ENCODE results near the gene DBT. TPM values are rescaled to one million over a fixed set of nuclear protein-coding genes. Genes with fewer than 3 reads are reported as not detected.
"Not testable (repeated sequence)": the region's sequence is repeated elsewhere in the genome, so short reads cannot be mapped to it uniquely, and the experiment has no call there.

DBT gene
- total RNA-seq, 1 experiment from 2014 or later = 8.2 TPM

DNA sequence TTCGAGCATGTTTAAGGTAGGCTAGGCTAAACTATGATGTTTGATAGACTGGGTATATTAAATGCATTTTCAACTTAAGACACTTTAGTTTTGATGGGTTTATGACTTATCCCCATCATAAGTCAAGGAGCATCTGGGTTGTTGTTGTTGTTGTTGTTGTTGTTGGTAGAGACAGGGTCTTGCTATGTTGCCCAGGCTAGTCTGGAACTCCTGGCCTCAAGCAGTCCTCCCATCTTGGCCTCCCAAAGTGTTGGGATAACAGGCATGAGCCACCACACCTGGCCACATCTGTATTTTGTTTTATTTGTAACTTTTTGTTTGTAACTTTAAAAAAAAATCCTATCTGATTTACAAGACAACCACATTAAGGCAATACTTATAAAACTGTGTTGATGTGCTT is 17.5 kb downstream of the DBT start:
- no peaks in the 10 kb centered on the region for H3K9me3 ChIP-seq (replicated peaks)
- H3K27ac ChIP-seq = no peak overlapping the region
- no peaks in the 10 kb centered on the region for H3K27me3 ChIP-seq
- no peaks in the 10 kb centered on the region for H3K4me1 ChIP-seq
- peaks cover 28% of the 10 kb centered on the region for H3K36me3 ChIP-seq
- no peak for DNase-seq
- H3K4me3 ChIP-seq = no peak overlapping the region

DNA sequence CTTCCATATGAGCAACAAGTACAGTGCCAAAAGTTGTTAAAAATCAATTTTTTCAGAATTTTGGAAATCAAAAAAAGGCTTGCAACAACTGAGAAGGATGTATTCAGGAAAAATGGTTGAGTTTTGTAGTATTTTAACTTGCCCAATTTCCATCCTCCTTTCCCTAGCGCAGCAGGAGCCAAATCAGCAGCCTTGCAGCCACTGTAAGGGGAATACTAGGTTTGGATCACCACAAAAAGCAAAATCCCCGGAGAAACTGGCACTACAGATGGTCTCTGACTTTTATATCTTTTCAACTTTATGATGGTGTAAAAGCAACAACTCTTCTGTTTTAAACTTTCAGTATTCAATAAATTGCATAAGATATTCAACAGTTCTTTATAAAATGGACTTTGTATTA is 17.9 kb downstream of the DBT start:
- Histone ChIP-seq H3K4me3 (no peak overlapping the region), H3K4me1 (no peaks in the 10 kb centered on the region), H3K27me3 (no peaks in the 10 kb centered on the region), H3K36me3 (peaks cover 28% of the 10 kb centered on the region), H3K9me3 (replicated peaks) (no peaks in the 10 kb centered on the region), H3K27ac (no peak overlapping the region)
- no peak for DNase-seq

DNA sequence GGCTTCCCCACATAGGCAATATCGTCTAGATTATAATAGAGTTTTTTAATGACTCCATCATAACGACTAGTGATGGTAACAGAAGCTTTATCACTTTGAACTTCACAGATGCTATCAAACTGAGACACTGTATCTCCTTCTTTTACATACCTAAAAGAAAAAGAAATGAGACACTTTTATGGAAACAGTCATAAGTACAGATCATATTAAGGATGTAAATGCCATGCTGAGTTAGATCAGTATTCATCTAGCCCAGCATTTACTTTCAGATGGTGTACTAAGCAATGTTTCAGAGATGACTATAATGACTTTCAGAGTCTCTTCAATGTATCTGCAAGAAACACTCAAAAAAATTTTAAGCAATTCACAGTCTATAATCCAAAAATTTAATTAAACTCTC is 18.9 kb downstream of the DBT start:
- Histone ChIP-seq H3K9me3 (replicated peaks) (no peaks in the 10 kb centered on the region), H3K27ac (no peak overlapping the region), H3K4me1 (no peaks in the 10 kb centered on the region), H3K4me3 (no peak overlapping the region), H3K36me3 (peaks cover 28% of the 10 kb centered on the region), H3K27me3 (no peaks in the 10 kb centered on the region)
- no peak for DNase-seq

DNA sequence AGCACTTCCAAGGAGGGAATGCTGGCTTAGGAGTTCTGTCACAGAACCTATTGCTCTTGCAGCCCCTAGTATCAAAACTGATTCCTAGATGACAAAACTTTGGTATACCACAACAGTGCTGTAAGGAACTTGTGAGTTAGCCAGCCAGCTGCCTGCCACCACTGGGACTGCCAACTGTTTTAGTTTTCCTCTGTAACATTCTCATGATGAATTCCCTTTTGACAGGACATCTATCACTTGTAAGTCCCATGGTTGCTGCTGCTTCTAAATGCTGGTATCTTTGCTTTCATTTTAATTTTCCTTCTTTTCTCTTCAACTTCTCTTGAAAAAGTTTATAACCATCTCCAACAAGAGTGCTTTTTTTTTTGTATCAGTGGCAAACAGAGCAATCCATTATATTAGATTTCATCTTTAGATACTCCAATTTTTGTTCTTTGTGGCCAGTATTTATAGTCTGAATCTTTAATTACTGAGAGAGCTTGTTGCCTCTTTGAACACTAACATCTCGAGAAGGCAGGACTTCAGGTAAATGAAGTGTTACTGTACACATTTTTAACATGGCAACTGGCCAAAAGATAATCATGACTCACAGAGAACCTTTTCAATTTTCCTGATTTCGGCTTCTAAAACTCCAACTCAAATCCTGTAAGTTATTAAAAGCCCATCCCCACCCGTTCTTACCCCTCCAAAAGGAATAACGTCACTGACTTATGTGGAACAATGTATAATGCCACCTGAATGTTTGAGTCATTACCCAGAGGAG is 19.8 kb downstream of the DBT start:
- DNase-seq = no peak
- H3K27ac ChIP-seq = no peak overlapping the region
- no peaks in the 10 kb centered on the region for H3K4me1 ChIP-seq
- no peaks in the 10 kb centered on the region for H3K27me3 ChIP-seq
- no peaks in the 10 kb centered on the region for H3K9me3 ChIP-seq (replicated peaks)
- peaks cover 23% of the 10 kb centered on the region for H3K36me3 ChIP-seq
- H3K4me3 ChIP-seq = no peak overlapping the region

DNA sequence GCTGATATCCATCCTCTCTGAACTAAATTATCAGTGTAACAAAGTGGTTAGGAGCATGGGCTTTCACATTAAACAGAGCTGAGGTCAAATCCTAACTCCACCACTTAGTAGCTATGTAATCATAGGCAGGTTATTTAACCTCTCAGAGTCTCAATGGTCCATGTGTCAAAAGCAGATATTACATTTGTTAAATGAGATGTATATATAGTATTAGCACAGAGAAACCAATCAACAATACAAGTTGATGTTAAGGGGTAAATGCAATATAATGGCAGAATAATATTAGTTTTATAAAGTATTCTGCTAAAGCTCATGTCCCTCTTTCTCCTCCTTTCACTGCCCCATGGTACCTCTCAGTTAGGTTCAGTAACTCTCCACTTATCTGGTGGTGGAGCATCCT is 27.2 kb downstream of the DBT start:
- H3K27me3 ChIP-seq = no peaks in the 10 kb centered on the region
- no peak overlapping the region for H3K27ac ChIP-seq
- DNase-seq = no peak
- H3K9me3 ChIP-seq (replicated peaks) = no peaks in the 10 kb centered on the region
- H3K36me3 ChIP-seq = peaks cover 2% of the 10 kb centered on the region
- H3K4me1 ChIP-seq = no peaks in the 10 kb centered on the region
- no peak overlapping the region for H3K4me3 ChIP-seq

DNA sequence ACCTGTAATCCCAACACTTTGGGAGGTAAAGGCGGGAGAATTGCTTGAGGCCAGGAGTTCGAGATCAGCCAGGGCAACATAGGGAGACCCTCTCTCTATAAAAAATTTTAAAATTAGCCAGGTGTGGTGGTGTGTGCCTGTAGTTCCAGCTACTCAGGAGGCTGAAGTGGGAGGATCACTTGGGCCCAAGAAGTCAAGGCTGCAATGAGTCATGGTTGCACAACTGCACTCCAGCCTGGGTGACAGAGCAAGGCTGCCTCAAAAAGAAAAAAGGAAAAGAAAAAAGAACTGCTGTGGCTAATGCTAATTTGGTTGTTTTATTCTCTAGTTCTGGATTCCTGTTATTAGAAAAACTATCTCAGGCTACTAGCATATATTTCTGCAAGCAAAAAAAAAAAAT is 29.8 kb downstream of the DBT start:
- DNase-seq = no peak
- H3K36me3 ChIP-seq = peaks cover 12% of the 10 kb centered on the region
- H3K27me3 ChIP-seq = no peaks in the 10 kb centered on the region
- H3K4me3 ChIP-seq = no peak overlapping the region
- no peak overlapping the region for H3K27ac ChIP-seq
- no peaks in the 10 kb centered on the region for H3K4me1 ChIP-seq
- H3K9me3 ChIP-seq (replicated peaks) = no peaks in the 10 kb centered on the region

DNA sequence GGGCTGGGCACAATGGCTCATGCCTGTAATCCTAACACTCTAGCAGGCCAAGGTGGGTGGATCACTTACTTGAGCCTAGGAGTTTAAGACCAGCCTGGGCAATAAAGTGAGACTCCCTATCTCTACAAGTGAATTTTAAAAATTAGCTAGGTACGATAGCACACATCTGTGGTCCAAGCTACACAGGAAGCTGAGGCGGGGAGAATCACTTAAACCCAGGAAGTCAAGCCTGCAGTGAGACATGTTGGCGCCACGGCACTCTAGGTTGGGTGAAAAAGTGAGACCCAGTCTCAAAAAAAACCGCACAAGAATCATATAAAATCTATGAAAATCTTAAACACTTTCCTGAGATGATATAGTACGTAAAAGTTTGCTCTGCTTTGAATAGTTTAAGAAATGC is 30.2 kb downstream of the DBT start:
- Histone ChIP-seq H3K27ac (no peak overlapping the region), H3K36me3 (peaks cover 16% of the 10 kb centered on the region)
- DNase-seq = no peak

DNA sequence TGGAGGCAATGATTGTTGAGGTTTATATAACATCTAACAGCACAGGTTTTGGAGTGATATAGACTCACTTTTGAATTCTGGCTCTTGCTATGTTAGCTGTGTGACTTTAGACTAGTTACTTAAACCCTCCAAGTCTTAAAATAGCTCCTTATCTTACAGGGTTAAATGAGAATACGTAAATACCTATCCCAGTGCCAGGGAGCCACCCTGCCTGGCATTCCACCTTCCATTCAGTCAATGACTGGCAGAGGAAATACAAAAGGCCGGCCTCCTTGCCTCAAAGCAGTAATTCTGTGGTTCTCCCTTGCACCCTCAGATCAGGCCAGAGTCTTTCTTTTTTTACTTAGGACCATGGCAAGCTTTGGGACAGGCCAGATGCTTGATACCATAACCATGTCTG is 31.8 kb downstream of the DBT start:
- Histone ChIP-seq H3K27ac (no peak overlapping the region), H3K4me1 (no peaks in the 10 kb centered on the region), H3K4me3 (no peak overlapping the region), H3K27me3 (no peaks in the 10 kb centered on the region), H3K36me3 (peaks cover 19% of the 10 kb centered on the region), H3K9me3 (replicated peaks) (no peaks in the 10 kb centered on the region)
- DNase-seq = no peak

More for the DNA sequence above, 30.2 kb downstream of the DBT start:
- Histone ChIP-seq H3K9me3 (replicated peaks) (no peaks in the 10 kb centered on the region), H3K4me3 (no peak overlapping the region), H3K27me3 (no peaks in the 10 kb centered on the region), H3K4me1 (no peaks in the 10 kb centered on the region)

DNA sequence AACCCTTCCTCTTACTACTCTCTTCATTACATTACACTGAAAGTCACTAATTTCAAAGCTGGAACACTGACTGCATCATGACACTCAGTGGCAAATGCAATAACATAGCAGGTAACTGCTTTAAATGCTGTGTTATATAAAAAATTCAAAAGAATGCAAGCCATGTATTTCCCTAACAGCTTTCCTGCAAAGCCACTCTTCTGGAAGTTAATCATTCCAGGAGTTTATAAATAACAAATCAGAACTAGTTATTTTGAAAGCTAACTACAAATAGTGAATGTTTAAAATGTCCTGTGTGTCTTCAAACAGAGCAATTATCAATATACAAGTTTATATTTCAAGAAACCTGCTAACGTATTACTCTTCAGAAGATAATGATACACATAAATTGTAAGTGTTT is 34.5 kb downstream of the DBT start:
- H3K4me1 ChIP-seq = no peaks in the 10 kb centered on the region
- H3K9me3 ChIP-seq (replicated peaks) = no peaks in the 10 kb centered on the region
- H3K4me3 ChIP-seq = no peak overlapping the region
- DNase-seq = no peak
- no peaks in the 10 kb centered on the region for H3K27me3 ChIP-seq
- peaks cover 27% of the 10 kb centered on the region for H3K36me3 ChIP-seq
- no peak overlapping the region for H3K27ac ChIP-seq

DNA sequence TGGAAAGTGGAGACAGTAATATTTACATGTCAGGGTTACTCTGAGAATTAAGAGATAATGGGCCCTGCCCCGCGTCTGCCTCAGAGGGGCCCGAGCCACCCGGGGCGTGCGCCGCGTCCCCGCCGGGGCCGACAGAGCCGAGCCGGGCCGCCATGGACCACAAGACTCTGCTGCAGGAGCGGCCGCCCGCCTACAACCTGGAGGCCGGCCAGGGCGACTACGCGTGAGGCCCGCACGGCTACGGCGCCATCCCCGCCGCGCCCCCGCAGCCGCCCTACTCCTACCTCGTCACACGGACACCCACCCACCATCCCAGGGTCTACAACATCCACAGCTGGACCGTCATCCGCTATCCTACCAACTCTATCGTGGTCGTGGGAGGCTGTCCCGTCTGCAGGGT is 36.5 kb downstream of the DBT start:
- H3K4me1 ChIP-seq = no peaks in the 10 kb centered on the region
- no peak for DNase-seq
- H3K27me3 ChIP-seq = no peaks in the 10 kb centered on the region
- H3K4me3 ChIP-seq = no peak overlapping the region
- H3K27ac ChIP-seq = no peak overlapping the region
- no peaks in the 10 kb centered on the region for H3K9me3 ChIP-seq (replicated peaks)
- peaks cover 32% of the 10 kb centered on the region for H3K36me3 ChIP-seq

DNA sequence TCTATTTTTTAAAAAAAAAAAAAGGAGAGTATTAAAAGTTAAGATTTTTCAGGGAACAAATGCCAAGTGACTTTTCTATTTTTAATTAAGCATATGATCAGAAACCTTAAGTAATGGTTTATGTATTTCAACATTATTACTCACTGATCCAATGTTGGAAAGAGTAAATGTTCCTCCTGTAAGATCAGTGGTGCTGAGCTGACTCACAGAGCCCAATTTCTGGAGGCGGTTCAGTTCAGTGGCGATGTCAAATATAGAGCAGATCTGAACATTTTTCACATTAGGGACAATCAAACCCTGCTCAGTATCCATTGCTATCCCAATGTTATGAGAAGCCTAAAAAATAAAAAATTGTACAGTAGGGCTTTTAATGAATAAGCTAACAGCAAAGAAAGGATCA is 43.3 kb downstream of the DBT start:
- Histone ChIP-seq H3K36me3 (peaks cover 35% of the 10 kb centered on the region), H3K4me1 (no peaks in the 10 kb centered on the region), H3K27me3 (no peaks in the 10 kb centered on the region), H3K9me3 (replicated peaks) (peaks cover 7% of the 10 kb centered on the region; the same call in 1 of the 2 replicates), H3K4me3 (no peak overlapping the region), H3K27ac (no peak overlapping the region)
- DNase-seq = no peak

DNA sequence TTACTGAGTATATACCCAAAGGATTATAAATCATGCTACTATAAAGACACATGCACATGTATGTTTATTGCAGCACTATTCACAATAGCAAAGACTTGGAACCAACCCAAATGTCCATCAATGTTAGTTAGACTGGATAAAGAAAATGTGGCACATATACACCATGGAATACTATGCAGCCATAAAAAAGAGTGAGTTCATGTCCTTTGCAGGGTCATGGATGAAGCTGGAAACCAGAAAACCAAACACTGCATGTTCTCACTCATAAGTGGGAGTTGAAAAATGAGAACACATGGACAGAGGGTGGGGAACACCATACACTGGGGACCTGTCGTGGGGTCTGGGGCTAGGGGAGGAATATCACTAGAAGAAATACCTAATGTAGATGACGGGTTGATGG is 44.0 kb downstream of the DBT start:
- H3K27ac ChIP-seq; DNase-seq; H3K27me3 ChIP-seq; H3K4me1 ChIP-seq; H3K4me3 ChIP-seq; H3K9me3 ChIP-seq (replicated peaks): not testable (repeated sequence)
- H3K36me3 ChIP-seq = peaks cover 32% of the 10 kb centered on the region

DNA sequence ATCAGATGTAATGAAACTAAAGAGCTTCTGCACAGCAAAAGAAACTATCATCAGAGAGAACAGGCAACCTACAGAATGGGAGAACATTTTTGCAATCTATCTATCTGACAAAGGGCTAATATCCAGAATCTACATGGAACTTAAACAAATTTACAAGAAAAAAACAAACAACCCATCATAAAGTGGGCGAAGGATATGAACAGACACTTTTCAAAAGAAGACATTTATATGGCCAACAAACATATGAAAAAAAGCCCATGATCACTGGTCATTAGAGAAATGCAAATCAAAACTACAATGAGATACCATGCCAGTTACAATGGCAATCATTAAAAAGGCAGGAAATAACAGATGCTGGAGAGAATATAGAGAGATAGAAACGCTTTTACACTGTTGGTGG is 44.5 kb downstream of the DBT start:
- DNase-seq; H3K4me3 ChIP-seq; H3K4me1 ChIP-seq; H3K9me3 ChIP-seq (replicated peaks); H3K27me3 ChIP-seq; H3K27ac ChIP-seq: not testable (repeated sequence)
- peaks cover 29% of the 10 kb centered on the region for H3K36me3 ChIP-seq

DNA sequence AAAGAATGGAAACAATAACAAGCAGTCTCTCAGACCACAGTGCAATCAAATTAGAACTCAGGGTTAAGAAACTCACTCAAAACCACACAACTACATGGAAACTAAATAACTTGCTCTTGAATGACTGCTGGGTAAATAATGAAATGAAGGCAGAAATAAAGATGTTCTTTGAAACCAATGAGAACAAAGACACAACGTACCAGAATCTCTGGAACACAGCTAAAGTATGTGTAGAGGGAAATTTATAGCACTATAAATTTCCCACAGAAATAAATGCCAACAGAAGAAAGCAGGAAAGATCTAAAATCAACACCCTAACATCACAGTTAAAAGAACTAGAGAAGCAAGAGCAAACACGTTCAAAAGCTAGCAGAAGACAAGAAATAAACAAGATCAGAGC is 46.9 kb downstream of the DBT start:
- not testable (repeated sequence) for H3K27me3 ChIP-seq; H3K9me3 ChIP-seq (replicated peaks); H3K4me3 ChIP-seq; H3K4me1 ChIP-seq; H3K27ac ChIP-seq; DNase-seq
- peaks cover 31% of the 10 kb centered on the region for H3K36me3 ChIP-seq

DNA sequence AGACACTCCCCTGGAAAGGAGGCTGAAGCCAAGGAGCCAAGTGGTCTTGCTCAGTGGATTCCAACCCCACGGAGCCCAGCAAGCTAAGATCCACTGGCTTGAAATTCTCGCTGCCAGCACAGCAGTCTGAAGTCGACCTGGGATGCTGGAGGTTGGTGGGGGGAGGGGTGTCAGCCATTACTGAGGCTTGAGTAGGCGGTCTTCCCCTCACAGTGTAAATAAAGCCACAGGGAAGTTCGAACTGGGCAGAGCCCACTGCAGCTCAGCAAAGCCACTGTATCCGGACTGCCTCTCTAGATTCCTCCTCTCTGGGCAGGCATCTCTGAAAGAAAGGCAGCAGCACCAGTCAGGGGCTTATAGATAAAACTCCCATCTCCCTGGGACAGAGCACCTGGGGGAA is 49.6 kb downstream of the DBT start:
- H3K27me3 ChIP-seq; DNase-seq; H3K9me3 ChIP-seq (replicated peaks); H3K4me1 ChIP-seq; H3K27ac ChIP-seq; H3K4me3 ChIP-seq: not testable (repeated sequence)
- peaks cover 26% of the 10 kb centered on the region for H3K36me3 ChIP-seq

DNA sequence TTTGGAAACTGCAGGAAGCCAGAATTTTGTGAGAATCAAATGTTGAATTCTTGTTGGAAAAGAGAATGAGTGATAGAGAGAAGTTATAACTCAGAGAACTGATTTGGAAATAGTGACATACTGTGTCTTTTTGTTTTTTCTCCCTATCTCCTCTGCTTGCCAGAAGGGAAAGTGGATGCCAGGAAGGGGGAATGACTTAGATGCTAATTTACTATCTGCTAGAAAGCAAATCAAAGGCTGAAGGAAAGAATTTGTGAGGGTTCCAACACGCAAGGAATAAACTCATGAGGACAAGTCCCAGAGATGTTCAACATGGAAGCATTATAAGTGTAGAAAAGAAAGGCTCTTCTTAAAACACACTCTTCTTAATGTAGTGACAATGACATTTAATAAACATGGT is 51.0 kb downstream of the DBT start:
- H3K36me3 ChIP-seq = peaks cover 26% of the 10 kb centered on the region
- H3K27ac ChIP-seq = no peak overlapping the region
- no peak for DNase-seq
- 0 out of 2 replicates have a peak, but pooled peaks cover 3% of the 10 kb centered on the region for H3K9me3 ChIP-seq (replicated peaks)
- no peak overlapping the region for H3K4me3 ChIP-seq
- no peaks in the 10 kb centered on the region; the same call in 1 of the 2 replicates for H3K4me1 ChIP-seq
- H3K27me3 ChIP-seq = no peaks in the 10 kb centered on the region
